22Rv1 (cell line): Measurements from ENCODE around the gene ADRA1B.

Experiments used
- ZFX ChIP-seq: fragments of 450-650 bp; IDR thresholded peaks from 2 replicates; pipeline ENCODE4 v1.6.1; 2017; ENCODE audit warnings: antibody characterized with exemption, borderline replicate concordance
- TF ChIP-seq, protein P1 (sequence below): fragments of 450-650 bp; IDR thresholded peaks from 2 replicates; pipeline ENCODE4 v1.5.1; 2017; ENCODE audit warnings: mild to moderate bottlenecking

DNA sequence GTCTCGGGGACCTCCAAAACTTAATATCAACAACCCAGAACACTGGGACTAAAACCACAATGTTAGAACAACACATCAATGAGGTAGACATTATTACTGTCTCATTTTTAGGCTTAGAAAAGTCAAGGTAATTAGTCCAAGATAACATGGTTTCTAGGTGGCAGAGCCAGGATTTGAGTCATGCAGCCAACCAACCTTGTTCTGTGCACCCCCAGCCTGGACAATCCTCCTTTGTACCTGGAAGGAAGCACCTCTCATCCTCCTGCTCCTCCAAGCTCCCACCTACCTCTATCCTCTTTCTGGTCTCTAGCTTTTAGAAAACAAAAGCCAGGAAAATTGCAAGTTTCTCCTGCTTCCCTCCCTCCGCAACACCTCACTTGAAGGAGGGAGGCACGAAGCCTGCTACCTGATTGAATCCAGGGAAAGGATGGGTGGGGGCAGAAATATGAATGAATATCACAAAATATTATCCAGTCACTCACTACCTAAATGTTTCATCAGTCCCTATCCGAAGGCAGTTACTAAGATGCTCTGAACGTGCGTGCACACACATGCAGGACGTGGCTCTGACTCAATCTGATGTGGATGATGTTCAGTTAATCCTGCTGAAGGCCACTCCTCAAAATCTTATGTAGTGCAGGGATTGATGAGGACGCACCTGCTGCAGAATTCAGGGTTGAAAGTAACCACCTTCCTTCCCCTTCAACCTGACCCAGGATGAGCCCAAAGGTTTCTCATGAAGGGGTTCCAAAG is 66.3 kb downstream of the ADRA1B start:
- TF ChIP-seq, protein P1, sequence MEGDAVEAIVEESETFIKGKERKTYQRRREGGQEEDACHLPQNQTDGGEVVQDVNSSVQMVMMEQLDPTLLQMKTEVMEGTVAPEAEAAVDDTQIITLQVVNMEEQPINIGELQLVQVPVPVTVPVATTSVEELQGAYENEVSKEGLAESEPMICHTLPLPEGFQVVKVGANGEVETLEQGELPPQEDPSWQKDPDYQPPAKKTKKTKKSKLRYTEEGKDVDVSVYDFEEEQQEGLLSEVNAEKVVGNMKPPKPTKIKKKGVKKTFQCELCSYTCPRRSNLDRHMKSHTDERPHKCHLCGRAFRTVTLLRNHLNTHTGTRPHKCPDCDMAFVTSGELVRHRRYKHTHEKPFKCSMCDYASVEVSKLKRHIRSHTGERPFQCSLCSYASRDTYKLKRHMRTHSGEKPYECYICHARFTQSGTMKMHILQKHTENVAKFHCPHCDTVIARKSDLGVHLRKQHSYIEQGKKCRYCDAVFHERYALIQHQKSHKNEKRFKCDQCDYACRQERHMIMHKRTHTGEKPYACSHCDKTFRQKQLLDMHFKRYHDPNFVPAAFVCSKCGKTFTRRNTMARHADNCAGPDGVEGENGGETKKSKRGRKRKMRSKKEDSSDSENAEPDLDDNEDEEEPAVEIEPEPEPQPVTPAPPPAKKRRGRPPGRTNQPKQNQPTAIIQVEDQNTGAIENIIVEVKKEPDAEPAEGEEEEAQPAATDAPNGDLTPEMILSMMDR = no peak
- TF ChIP-seq ZFX = no peak
